ENCODE measurements around the gene C17orf107.
"Not testable (repeated sequence)": the region's sequence is repeated elsewhere in the genome, so short reads cannot be mapped to it uniquely, and the experiment has no call there.

The C17orf107 gene

GRCh38 chr17:4899341-4900230, at the start of gene C17orf107:
C17orf107 (plus strand) TSS chr17:4899536; CDS start chr17:4899763, 227 bp downstream.
- in situ Hi-C loops (cut with HindIII; ENCODE audit: low sequenced_read_pairs), result no loop called here

- in situ Hi-C loops (cut with HindIII; ENCODE audit: low sequenced_read_pairs), result no loop called here
Measured at GRCh38 chr17:4850246-4850645, 49.1 kb upstream of the C17orf107 start.

GRCh38 chr17:4851084-4851483, 48.3 kb upstream of the C17orf107 start:
- in situ Hi-C loops (cut with HindIII; ENCODE audit: low sequenced_read_pairs), result no loop called here

- in situ Hi-C loops (cut with HindIII; ENCODE audit: low sequenced_read_pairs), result no loop called here
Measured at GRCh38 chr17:4852567-4853207, 46.6 kb upstream of the C17orf107 start.

GRCh38 chr17:4853208-4853671, 46.1 kb upstream of the C17orf107 start:
- in situ Hi-C loops (cut with HindIII; ENCODE audit: low sequenced_read_pairs), result no loop called here

GRCh38 chr17:4854111-4854681, 45.1 kb upstream of the C17orf107 start:
- in situ Hi-C loops (cut with HindIII; ENCODE audit: low sequenced_read_pairs), result no loop called here

GRCh38 chr17:4856271-4856936, 42.9 kb upstream of the C17orf107 start:
- in situ Hi-C loops (cut with HindIII; ENCODE audit: low sequenced_read_pairs), result no loop called here

- in situ Hi-C loops (cut with HindIII; ENCODE audit: low sequenced_read_pairs), result no loop called here
Measured at GRCh38 chr17:4856937-4857314, 42.4 kb upstream of the C17orf107 start.

- in situ Hi-C loops (cut with HindIII; ENCODE audit: low sequenced_read_pairs), result not testable (repeated sequence)
Measured at GRCh38 chr17:4857347-4857746, 42.0 kb upstream of the C17orf107 start.

- in situ Hi-C loops (cut with HindIII; ENCODE audit: low sequenced_read_pairs), result no loop called here
Measured at GRCh38 chr17:4858068-4858881, 41.1 kb upstream of the C17orf107 start.

- in situ Hi-C loops (cut with HindIII; ENCODE audit: low sequenced_read_pairs), result no loop called here
Measured at GRCh38 chr17:4858882-4859260, 40.5 kb upstream of the C17orf107 start.

- in situ Hi-C loops (cut with HindIII; ENCODE audit: low sequenced_read_pairs), result no loop called here
Measured at GRCh38 chr17:4859816-4860625, 39.3 kb upstream of the C17orf107 start.

- in situ Hi-C loops (cut with HindIII; ENCODE audit: low sequenced_read_pairs), result no loop called here
Measured at GRCh38 chr17:4860651-4861050, 38.7 kb upstream of the C17orf107 start.

- in situ Hi-C loops (cut with HindIII; ENCODE audit: low sequenced_read_pairs), result no loop called here
Measured at GRCh38 chr17:4861052-4861451, 38.3 kb upstream of the C17orf107 start.

GRCh38 chr17:4862720-4863119, 36.6 kb upstream of the C17orf107 start:
- in situ Hi-C loops (cut with HindIII; ENCODE audit: low sequenced_read_pairs), result no loop called here

- in situ Hi-C loops (cut with HindIII; ENCODE audit: low sequenced_read_pairs), result no loop called here
Measured at GRCh38 chr17:4863321-4863720, 36.0 kb upstream of the C17orf107 start.

GRCh38 chr17:4867535-4867934, 31.8 kb upstream of the C17orf107 start:
- in situ Hi-C loops (cut with HindIII; ENCODE audit: low sequenced_read_pairs), result not testable (repeated sequence)

GRCh38 chr17:4869058-4869998, 30.0 kb upstream of the C17orf107 start:
- in situ Hi-C loops (cut with HindIII; ENCODE audit: low sequenced_read_pairs), result not testable (repeated sequence)
